ENCODE results near the gene NMNAT3. TPM values are rescaled to one million over a fixed set of nuclear protein-coding genes. Genes with fewer than 3 reads are reported as not detected.
"Not testable (repeated sequence)": the region's sequence is repeated elsewhere in the genome, so short reads cannot be mapped to it uniquely, and the experiment has no call there.

Gene NMNAT3
- total RNA-seq, 1 donor, result 1.5 TPM

DNA sequence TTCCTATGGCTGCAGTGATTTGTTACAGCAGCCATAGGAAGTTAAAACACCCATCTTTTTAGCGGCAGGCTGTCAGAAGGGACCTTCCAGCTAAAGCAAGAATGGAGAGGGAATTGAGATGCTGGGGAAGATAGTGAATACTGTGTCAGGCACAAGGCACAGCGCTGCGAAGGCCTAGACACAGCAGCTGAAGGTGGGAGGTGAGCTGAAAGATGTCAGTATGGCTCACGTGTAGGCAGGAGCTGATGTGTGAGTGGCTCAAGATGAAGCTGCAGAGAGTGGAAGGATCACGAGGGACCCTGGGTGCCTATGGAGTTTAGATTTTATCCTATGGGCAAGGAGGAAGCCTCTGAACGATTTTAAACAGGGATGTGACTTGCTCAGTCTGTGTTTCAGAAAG is 44.3 kb downstream of the NMNAT3 start:
- Histone ChIP-seq H3K4me3 (ENCODE audit: low read length) (no peak overlapping the region), H3K27me3 (ENCODE audit: insufficient read depth, low read length) (no peaks in the 10 kb centered on the region), H3K4me1 (ENCODE audit: insufficient read depth, low read length) (no peaks in the 10 kb centered on the region), H3K9me3 (ENCODE audit: low read depth, low read length) (no peaks in the 10 kb centered on the region)

DNA sequence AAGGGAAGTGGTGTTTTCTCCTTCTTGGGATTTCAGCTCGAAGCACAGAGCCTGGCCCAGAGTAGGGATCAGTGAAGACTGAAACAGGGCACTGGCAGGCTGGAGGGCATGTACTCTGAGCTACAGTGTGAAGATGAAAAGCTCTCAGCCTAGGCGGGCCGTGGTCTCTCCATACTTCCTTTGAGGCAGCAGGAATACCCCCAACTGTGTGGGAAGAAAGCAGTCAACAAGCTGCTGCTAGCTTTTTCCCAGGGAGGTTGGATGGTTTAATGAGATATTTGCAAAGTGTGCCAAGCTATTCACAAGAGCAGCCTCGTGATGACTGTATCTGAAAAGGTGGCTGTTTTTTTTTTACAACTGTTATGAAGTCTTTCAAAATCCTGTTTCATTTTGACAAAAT is 47.2 kb downstream of the NMNAT3 start:
- no peaks in the 10 kb centered on the region for H3K27me3 ChIP-seq (ENCODE audit: insufficient read depth, low read length)
- H3K4me1 ChIP-seq (ENCODE audit: insufficient read depth, low read length), result no peaks in the 10 kb centered on the region
- no peak overlapping the region for H3K4me3 ChIP-seq (ENCODE audit: low read length)
- no peaks in the 10 kb centered on the region for H3K9me3 ChIP-seq (ENCODE audit: low read depth, low read length)

DNA sequence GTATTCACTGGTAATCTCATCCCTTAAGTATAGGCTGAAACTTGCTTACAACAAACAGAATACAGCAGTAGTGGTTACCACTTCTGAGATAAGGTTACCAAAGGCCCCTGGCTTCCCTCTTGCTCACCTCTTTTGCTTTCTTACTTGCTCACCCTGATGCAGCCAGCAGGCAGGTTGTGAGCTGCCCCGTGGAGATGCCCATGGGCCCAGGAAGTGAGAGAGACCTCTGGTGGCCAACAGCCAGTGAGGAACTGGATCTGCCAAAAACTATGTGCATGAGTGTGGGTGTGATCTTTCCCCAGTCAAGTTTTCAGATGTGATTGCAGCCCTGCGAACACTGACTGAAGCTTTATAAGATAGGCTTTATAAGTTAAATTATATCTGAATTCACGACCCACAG is 48.7 kb downstream of the NMNAT3 start:
- no peaks in the 10 kb centered on the region for H3K27me3 ChIP-seq (ENCODE audit: insufficient read depth, low read length)
- H3K4me3 ChIP-seq (ENCODE audit: low read length), result no peak overlapping the region
- no peaks in the 10 kb centered on the region for H3K9me3 ChIP-seq (ENCODE audit: low read depth, low read length)
- no peaks in the 10 kb centered on the region for H3K4me1 ChIP-seq (ENCODE audit: insufficient read depth, low read length)

DNA sequence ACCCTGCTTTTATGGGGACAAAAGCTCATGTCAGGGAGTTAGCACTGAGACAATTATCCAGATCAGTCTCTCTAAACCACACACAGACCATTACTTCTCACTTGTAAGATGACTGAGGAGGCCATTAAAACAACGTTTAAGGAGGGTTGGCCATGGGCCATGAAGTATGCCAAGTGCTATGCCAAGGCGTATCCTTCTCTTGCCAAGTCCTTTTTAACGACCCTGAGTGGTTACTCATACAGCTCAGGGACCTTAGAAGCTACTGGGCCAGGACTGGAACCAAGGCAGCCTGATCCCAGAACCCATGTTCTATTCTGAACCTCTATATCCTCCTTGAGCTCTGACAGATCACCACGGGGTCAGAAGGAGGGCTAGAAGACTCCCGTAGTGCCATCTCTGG is 50.0 kb downstream of the NMNAT3 start:
- Histone ChIP-seq H3K4me1 (ENCODE audit: insufficient read depth, low read length) (no peaks in the 10 kb centered on the region), H3K9me3 (ENCODE audit: low read depth, low read length) (no peaks in the 10 kb centered on the region), H3K27me3 (ENCODE audit: insufficient read depth, low read length) (no peaks in the 10 kb centered on the region), H3K4me3 (ENCODE audit: low read length) (no peak overlapping the region)

DNA sequence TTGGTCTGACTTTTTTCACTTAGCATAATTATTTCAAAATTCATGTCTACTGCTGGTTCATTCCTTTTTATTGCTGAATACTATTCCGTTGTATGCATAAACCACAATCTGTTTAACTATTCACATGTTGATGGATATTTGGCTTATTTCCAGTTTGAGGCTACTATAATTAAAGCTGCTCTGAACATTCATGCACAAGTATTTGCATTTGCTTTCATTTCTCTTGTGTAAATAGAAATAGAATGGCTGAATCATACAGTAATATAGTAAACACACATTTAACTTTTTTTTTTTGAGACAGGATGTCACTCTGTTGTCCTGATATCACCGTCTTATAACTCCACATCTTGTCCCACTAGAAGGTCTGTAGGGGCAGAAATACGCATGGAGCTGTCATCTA is 57.3 kb downstream of the NMNAT3 start:
- H3K9me3 ChIP-seq (ENCODE audit: low read depth, low read length), result no peaks in the 10 kb centered on the region
- no peaks in the 10 kb centered on the region for H3K27me3 ChIP-seq (ENCODE audit: insufficient read depth, low read length)
- no peaks in the 10 kb centered on the region for H3K4me1 ChIP-seq (ENCODE audit: insufficient read depth, low read length)
- H3K4me3 ChIP-seq (ENCODE audit: low read length), result no peak overlapping the region

DNA sequence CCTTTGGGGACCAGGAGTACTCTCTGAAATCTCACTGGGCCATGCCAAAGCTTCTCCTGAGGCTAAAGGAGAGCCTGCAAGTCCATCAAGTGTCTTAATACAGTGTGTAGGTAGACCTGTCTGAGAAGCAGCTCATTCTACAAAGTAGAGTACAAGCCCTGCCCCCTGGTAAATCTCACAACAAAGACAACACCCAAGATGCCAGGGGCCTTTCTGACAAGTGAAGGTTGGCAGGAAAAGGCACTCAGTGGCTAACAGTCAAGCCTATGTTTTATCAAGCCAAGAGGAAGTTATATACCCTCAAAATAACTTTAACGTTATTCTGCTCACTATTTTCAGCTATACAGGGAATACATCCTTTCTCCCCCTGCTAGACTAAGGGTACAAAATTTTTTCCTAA is 58.3 kb downstream of the NMNAT3 start:
- Histone ChIP-seq H3K4me1 (ENCODE audit: insufficient read depth, low read length) (no peaks in the 10 kb centered on the region), H3K27me3 (ENCODE audit: insufficient read depth, low read length) (no peaks in the 10 kb centered on the region), H3K9me3 (ENCODE audit: low read depth, low read length) (no peaks in the 10 kb centered on the region), H3K4me3 (ENCODE audit: low read length) (no peak overlapping the region)

DNA sequence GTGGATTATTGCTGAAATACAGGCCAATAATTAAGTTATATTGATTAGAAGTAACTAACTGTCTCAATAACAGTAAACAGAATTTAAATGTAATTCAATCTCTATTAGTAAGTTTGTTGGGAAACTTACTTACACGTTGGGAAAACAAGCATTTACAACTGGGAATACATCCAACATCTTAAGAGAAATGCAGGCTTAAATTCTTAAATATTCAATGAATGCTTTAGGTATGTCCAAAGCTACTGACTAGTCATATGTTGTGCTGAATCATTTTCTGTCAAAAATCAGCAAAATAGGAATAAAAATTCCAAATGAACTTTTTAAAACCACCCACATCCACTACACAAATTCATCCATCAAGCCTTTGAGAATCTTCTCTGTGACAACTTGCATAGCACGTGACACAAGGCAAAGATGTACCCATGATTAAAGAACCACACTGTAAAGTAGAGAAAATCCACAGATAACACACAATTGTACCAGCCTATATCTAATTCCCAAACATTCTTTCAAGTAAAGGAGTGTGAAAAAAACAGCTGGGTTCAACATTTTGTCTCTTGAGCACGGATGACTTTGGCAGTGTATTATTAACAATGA is 60.0 kb downstream of the NMNAT3 start:
- no peak overlapping the region for H3K4me3 ChIP-seq (ENCODE audit: low read length)
- no peaks in the 10 kb centered on the region for H3K4me1 ChIP-seq (ENCODE audit: insufficient read depth, low read length)
- no peaks in the 10 kb centered on the region for H3K9me3 ChIP-seq (ENCODE audit: low read depth, low read length)
- no peaks in the 10 kb centered on the region for H3K27me3 ChIP-seq (ENCODE audit: insufficient read depth, low read length)

DNA sequence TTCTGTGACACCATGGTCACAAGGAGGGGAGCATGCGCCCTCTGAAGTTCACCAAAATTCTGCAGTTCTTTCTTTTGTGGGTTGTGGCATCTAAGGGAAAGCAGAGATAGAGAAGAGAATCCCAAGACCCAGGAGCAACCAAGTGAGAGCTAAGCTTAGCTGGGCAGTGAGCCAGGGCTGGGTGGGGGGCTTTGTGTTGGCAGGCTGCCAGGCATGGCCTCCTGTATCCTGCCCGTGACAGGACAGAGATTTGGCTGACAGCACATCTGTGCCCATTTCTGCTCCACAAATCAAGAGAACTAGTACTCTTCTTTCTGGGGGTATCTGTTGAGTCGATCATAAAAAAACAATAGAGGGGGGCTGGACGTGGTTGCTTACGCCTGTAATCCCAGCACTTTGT is 66.2 kb downstream of the NMNAT3 start:
- no peak overlapping the region for H3K4me3 ChIP-seq (ENCODE audit: low read length)
- no peaks in the 10 kb centered on the region for H3K9me3 ChIP-seq (ENCODE audit: low read depth, low read length)
- H3K4me1 ChIP-seq (ENCODE audit: insufficient read depth, low read length), result no peaks in the 10 kb centered on the region
- H3K27me3 ChIP-seq (ENCODE audit: insufficient read depth, low read length), result no peaks in the 10 kb centered on the region

DNA sequence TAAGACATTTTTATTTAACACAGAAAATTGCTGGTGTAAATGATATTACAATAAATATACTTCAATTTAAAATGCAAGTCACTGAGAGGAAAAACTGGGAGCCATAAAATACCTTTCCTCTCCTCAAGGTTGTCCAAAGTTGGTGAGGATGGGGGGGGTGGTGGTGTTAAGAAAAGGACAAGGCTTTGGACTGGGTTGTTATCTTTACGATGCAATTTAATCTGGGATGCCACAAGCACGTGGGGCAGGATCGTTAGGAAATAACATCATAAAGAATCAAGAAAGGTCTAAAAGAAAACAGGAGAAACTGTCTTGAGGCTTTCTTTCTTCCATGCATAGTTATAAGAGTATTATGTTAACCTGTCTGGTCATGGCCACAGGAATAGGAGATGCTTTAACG is 66.9 kb downstream of the NMNAT3 start:
- Histone ChIP-seq H3K9me3 (ENCODE audit: low read depth, low read length) (no peaks in the 10 kb centered on the region), H3K27me3 (ENCODE audit: insufficient read depth, low read length) (no peaks in the 10 kb centered on the region), H3K4me3 (ENCODE audit: low read length) (no peak overlapping the region), H3K4me1 (ENCODE audit: insufficient read depth, low read length) (no peaks in the 10 kb centered on the region)

DNA sequence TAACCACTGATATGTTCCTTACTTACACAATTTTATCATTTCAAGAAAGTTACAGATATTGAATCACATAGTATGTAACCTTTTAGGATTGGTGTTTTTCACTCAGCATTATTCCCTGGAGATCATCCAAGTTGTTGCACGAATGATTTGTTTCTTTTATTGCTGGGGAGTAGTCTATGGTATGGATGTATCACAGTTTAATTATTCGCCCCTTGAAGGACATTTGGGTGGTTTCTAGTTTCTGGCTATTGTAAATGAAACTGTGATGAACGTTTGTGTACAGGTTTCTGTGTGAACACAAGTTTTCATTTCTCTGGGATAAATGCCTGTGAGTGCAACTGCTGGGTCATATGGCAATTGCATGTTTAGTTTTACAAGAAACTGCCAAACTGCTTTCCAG is 68.8 kb downstream of the NMNAT3 start:
- Histone ChIP-seq H3K4me1 (ENCODE audit: insufficient read depth, low read length) (no peaks in the 10 kb centered on the region), H3K27me3 (ENCODE audit: insufficient read depth, low read length) (no peaks in the 10 kb centered on the region), H3K4me3 (ENCODE audit: low read length) (no peak overlapping the region), H3K9me3 (ENCODE audit: low read depth, low read length) (no peaks in the 10 kb centered on the region)

DNA sequence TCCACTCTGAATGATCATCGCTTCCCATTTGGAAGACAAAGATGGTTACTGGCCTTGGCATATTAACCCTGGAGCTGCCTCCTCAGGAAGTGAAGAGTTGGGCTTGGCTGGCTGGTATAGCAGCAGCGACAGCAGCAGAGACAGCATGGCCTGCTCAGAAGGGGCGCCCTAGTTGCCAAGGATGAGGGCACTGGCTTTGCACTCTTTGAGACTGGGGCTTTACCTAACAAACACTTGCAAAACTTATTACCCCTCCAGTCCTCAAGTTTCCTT is 69.7 kb downstream of the NMNAT3 start:
- Histone ChIP-seq H3K9me3 (ENCODE audit: low read depth, low read length) (no peaks in the 10 kb centered on the region), H3K27me3 (ENCODE audit: insufficient read depth, low read length) (no peaks in the 10 kb centered on the region), H3K4me3 (ENCODE audit: low read length) (no peak overlapping the region), H3K4me1 (ENCODE audit: insufficient read depth, low read length) (no peaks in the 10 kb centered on the region)

DNA sequence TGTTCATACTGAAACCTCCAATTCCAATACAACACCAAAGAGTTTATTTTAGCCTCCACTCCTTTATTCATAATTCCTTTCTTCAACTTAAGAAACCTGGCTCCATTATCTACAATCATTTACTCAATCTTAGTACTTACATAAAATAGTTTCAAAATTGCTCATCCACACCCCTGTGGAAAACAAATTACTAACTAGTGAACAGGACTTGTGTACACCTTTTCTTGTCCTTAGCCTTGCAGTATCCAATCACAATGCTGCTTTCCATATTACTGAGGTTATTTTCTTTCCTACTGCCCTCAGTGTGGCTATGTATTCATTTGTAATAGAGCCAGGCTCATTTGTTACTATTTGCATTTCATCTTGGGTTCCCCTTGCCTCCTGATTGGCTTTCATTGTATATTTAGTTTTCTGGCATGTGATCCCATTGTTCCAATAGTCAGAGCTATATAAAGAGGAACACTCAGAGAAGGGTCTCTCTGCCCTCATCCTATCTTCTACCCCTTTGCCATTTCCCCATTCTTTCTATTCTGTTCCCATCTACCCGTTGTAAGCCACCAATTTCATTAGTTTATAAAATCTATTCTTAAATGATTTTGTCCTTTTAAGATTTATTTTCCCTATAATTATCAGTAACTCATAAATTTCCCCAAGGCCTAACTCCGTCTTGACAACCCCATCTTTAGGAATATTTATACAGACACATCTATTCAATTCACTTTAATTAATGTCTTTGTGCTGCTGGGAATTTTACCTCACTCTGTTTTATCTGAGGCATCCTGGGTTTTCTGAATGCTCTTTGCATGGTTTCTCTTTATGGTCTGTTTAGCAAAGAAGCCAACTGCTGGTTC is 70.3 kb downstream of the NMNAT3 start:
- Histone ChIP-seq H3K27me3 (ENCODE audit: insufficient read depth, low read length) (no peaks in the 10 kb centered on the region), H3K4me3 (ENCODE audit: low read length) (no peak overlapping the region), H3K9me3 (ENCODE audit: low read depth, low read length) (no peaks in the 10 kb centered on the region), H3K4me1 (ENCODE audit: insufficient read depth, low read length) (no peaks in the 10 kb centered on the region)

DNA sequence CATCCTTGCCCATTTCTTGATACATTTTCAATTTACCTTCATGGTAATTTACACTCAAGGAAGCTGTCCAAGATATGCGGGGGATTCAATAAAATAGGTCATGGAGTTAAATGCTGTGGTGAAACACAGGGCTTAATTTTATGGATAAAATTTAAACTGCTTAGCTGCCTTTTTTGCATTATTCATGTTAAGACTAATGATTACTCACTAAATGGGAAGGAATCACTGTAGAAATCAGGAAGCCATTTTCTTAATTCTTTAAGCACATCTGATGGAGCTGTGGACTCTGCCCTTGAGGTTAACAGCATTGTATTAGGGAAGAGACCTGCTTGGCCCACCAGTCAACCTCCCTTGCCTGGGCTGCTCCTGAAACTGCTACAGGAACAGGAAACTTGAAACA is 75.8 kb downstream of the NMNAT3 start:
- Histone ChIP-seq H3K4me1 (ENCODE audit: insufficient read depth, low read length) (no peaks in the 10 kb centered on the region), H3K9me3 (ENCODE audit: low read depth, low read length) (no peaks in the 10 kb centered on the region), H3K27me3 (ENCODE audit: insufficient read depth, low read length) (no peaks in the 10 kb centered on the region), H3K4me3 (ENCODE audit: low read length) (no peak overlapping the region)

DNA sequence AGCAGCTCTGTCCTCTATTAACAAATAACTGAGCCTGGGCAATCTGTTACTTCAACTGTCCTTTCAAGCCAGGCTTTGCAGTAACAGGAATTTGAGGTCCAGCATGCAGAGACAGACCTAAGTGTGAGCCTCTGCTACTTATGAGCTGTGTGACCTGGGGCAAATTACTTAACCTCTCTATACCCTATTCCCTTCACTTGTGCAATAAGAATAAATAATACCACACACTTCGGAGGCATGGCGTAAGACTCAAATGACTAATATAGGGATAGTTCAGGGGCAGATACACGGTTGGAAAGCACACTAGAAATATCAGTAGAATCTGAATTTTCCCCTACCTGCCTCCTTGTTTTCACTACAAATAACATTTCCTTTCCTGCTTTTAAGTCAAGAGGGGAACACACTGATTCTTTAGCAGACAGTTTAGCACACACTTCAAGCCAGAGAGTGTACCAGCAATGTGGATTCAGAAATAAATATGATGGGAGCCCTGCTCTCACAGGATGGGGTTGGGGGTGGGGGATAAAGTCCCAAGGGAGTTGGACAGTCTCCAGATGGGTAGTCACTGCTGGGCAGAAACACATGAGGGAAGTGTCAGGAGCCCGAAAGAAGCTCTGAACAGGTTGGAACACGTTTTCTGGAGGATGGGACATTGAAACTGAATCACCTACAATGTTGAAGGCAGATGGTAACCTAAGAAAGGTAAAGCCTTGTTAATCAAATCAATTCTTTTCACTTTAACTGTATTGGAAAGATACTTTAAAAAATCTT is 76.4 kb downstream of the NMNAT3 start:
- H3K27me3 ChIP-seq (ENCODE audit: insufficient read depth, low read length), result no peaks in the 10 kb centered on the region
- no peaks in the 10 kb centered on the region for H3K9me3 ChIP-seq (ENCODE audit: low read depth, low read length)
- no peaks in the 10 kb centered on the region for H3K4me1 ChIP-seq (ENCODE audit: insufficient read depth, low read length)
- H3K4me3 ChIP-seq (ENCODE audit: low read length), result no peak overlapping the region

DNA sequence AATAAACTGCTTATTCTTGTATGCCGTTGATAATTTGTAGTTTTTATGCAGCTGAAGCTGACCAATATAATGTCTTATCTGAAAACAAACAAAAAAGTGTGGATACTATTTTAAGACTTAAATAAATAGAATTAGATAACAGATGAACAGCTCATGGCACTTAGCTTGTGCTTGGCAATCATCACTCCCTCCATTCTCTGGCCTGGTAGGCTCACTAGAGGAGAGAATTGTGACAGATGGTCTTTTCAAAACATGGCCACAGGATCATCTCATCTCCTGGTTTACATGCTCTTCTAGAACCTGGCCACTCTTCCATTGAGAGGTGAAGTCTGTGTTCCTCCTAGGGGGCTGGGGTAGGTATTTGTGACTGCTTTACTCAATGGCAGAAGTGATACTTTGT is 79.8 kb downstream of the NMNAT3 start:
- H3K27me3 ChIP-seq (ENCODE audit: insufficient read depth, low read length), result no peaks in the 10 kb centered on the region
- no peaks in the 10 kb centered on the region for H3K4me1 ChIP-seq (ENCODE audit: insufficient read depth, low read length)
- H3K9me3 ChIP-seq (ENCODE audit: low read depth, low read length), result no peaks in the 10 kb centered on the region

DNA sequence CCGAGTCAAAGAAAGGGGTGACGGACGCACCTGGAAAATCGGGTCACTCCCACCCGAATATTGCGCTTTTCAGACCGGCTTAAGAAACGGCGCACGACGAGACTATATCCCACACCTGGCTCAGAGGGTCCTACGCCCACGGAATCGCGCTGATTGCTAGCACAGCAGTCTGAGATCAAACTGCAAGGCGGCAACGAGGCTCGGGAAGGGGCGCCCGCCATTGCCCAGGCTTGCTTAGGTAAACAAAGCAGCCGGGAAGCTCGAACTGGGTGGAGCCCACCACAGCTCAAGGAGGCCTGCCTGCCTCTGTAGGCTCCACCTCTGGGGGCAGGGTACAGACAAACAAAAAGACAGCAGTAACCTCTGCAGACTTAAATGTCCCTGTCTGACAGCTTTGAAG is 86.6 kb downstream of the NMNAT3 start:
- not testable (repeated sequence) for H3K27me3 ChIP-seq (ENCODE audit: insufficient read depth, low read length); H3K4me3 ChIP-seq (ENCODE audit: low read length); H3K4me1 ChIP-seq (ENCODE audit: insufficient read depth, low read length); H3K9me3 ChIP-seq (ENCODE audit: low read depth, low read length)

More for the DNA sequence above, 79.8 kb downstream of the NMNAT3 start:
- H3K4me3 ChIP-seq (ENCODE audit: low read length), result no peak overlapping the region

Data from mononuclear cell (primary cell).